Activated T-helper 1 cell treated with anti-CD3 and anti-CD28 coated beads, Interleukin-2, amount 50 U/mL, for 16 hours (primary cell): ENCODE results near the gene MT1HL1.
"Not testable (repeated sequence)": the region's sequence is repeated elsewhere in the genome, so short reads cannot be mapped to it uniquely, and the experiment has no call there.

Experiments used
- DNase-seq, 2 donors: peaks; one replicate each; pipeline ENCODE4 v3.0.0-alpha.2; 2020; ENCODE audit warnings: low read depth in 1 of 2, low spot score in 1 of 2

The MT1HL1 gene

DNA sequence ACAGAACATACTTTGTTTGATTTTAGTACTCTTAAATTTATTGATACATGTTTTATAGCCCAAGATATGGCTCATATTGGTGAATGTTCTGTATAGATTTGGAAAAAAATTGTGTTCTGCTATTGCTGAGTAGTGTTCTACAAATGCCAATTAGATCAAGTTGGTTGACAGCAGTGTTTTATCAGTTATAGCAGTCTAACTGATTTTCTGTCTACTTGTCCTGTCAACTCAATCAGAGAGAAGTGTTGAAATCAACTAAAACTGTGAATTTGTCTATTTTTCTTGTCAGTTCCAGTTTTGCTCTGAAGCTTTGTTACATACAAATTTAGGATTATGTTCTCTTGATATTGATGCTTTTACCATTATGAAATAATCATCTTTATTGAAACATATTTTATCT, 14.7 kb upstream of the MT1HL1 start:
- DNase-seq: no peak

DNA sequence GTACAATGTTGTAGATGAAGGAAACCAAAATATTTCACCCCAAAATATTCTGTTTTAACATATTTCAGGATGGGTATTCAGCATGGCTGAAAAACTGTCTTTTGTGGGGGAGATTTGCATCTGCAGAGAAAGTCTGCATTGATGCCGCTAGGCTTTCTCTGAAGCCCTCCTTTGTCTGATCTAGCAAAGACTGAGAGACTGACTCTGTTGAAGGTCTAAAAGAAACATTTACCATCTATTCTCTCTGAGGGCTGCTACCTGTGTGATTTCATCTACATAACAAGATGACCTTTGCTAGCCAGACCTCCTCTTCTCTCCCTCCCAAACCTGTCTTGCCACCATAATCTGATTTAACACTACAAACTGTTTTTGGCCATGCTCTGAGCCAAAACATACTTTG, 12.4 kb upstream of the MT1HL1 start:
- no peak for DNase-seq

DNA sequence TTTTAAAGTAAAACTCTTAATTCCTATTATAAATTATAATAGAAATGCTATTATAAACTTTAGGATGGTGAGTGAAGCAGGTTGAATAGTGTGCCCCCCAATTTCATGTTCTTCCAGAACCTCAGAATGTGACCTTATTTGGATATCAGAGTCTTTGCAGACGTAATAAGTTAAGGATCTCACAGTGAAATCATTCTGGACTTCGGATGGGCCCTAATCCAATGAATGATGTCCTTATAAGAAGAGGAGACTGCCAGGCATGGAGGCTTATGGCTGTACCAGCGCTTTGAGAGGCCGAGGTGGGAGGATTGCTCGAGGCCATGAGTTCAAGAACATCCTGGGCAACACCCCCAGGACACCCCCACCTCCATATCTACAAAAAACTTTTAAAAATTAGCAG, 9.4 kb upstream of the MT1HL1 start:
- no peak for DNase-seq

DNA sequence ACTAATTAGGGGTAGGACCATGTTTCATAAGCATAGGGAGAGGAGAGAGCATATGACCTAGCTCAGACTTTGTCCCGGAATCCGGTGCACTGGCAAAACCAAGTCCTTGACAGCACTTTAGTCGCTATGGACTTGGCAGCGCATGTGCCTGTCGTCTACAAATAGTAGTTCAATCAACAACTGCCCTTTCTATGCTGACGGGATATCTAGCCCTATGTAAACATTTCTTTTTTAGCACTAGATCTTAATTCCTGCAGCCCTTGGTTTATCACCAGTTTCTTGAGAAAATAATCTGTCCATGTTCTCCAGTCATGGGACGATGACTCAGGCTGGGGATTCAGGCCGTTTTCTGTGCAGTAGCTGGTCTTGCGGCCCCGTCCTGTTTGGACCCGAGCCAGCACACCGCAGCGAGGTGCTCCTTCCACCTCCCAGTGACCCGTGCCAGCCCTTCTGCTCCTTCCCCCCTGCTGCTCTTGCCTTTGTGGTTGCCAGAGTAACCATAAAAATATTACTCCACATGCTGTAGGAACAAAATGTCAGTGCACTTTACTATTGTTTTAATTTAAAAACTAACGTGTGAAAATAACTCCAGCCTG, 8.6 kb upstream of the MT1HL1 start:
- DNase-seq: no peak

DNA sequence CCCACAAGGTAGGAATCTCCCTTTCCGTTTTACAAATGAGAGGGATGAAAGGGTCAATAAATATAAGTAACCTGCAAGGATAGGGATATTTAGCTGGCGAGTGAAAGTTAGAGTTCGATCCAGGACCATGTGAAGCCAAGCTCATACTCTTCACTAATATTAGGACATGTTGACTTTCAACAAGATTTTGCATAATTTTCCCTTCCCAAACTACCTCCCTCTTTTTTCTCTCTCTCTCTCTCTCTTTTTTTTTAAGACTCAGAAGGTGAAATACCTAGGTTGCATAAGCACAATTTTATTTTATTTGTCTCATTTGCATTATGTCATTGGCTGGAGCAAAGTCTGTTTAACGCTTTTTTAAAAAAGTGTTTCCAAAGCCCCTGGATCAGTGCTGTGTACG, 8.1 kb upstream of the MT1HL1 start:
- no peak for DNase-seq

DNA sequence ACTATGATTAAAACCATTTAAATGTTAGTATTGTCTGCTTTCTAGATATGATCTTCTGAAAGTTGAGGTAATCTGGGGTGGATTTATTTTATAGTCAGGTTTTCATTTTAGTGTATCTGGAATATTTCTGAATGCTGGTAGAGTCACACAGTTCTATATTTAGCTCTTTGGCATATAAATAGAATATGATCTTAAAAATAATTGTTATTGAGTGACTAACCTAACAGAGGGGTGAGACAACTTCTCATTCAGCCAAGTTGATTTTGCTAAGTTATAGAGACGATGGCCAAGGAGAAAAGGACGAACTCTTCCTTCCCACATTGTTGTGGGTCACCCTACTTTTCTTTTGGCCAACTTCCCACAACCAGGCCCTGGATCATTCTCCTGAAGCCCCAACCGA, 7.2 kb upstream of the MT1HL1 start:
- DNase-seq: no peak

DNA sequence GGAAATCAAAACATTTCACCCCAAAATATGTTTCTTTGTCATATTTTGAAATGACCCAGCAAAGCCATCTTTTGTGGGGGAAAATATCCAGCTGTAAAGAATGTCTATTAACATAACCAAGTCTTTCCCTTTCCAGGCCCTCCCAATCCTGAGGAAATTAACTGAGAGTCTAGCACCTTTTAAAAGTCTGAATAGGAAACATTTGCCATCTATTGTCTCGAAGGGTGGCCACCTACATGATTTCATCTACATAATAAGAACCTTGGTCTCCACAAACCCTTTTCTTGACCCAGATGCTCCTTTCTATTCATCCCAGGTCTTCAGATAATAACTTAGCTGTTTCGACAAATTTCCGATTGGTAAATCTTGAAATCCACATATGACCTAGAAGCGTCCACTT, 5.4 kb upstream of the MT1HL1 start:
- DNase-seq: no peak

DNA sequence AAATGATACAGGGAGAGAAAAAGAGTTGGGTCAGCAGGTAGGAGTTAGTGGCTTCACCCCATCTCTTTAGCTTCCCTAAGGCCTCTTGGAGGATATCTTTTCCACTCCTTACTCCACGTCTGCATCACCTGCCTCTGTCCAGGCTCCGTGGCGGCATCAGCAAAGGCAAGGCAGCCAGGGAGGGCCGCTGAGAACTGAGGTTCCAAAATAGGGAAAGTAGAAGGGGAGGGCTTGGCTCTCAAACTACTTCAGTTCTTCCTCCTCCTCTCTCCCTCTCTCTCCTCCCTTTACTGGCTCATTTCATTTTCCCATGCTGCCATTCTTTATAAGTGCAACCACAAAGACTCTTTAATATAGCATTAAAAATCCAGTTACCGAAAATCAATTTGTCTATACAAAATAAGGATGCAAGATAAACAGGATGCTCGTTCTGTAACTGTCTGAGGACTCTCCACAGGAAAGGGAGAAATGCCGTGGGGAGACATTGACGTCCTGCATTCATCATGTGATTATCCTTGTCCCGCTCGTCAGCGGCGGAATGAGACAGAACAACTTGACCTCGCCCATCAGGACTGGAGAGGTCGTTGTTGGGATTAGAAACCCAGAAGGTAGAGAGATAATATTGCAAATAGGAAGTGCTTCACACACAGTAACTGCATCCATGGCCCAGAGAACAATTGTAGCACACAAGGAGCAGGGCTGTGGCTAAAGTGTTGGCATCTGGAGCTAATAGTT, 3.1 kb upstream of the MT1HL1 start:
- DNase-seq: no peak

DNA sequence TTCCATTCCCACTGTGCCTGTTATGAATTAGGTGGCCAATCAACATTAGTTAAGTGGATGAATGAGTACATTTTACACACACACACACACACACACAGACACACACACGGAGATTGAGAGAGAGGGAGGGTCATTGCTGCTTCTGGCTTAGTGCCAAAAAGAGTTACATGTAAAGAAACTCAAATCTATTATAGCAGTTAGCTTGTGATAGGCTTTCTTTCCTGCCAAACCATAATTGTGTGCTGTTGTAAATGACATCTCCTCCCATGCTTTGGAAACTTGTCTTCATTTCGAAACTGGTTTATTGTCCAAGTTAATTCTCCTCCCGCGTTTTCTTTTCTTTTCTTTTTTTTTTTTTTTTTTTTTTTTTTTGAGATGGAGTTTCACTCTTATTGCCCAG, 1.4 kb upstream of the MT1HL1 start:
- no peak for DNase-seq

DNA sequence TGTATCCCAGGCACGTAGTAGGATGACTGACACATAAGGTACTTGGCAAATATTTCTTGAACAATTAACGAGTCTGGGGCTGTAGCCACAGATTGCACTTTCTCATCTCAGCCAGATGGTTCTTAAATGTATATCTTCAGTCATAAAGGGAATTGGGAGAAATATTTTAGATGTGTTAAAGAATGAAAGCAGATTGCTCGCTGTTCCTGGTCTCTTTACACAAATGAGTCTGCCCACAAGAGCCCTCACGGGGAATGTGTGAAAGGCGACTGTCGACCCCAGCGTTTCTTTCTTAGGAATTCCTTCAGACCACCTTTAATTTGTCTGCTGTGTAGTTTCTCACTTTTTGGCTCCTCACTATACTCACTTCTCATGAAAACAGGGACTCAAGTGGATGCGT, 725 bp downstream of the MT1HL1 start:
- DNase-seq: no peak

DNA sequence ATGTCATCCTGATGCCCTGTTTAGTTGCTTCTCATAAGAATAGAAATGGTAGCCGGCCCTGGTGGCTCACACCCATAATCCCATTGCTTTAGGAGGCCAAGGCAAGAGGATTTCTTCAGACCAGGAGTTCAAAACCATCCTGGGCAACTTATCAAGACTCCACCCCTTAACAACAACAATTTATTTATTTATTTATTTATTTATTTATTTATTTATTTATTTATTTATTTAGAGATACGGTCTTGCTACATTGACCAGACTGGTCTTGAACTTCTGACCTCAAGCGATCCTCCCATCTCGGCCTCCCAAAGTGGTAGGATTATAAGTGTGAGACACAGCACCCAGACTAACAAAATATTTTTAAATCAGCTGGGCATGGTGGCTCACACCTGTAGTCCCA, 4.0 kb downstream of the MT1HL1 start:
- DNase-seq: no peak

DNA sequence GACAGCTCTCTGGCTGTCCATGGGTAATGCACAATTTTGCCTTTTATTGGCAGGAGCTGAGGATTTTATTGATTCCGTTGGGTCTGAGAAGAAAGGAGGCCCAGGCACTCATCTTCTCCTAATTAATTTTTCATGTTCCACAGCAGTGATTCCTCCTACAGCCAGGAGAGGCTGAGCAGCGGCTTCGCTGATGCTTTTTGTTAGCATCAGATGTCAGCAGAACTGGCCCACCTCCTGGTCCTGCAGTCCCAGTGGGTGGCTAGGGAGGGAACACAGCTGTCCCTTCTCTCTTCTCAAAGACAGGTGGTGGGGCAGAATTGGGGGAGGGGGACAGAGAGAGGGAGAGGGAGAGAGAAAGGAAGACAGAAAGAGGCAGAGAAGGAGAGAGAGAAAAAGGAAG, 5.7 kb downstream of the MT1HL1 start:
- no peak for DNase-seq

DNA sequence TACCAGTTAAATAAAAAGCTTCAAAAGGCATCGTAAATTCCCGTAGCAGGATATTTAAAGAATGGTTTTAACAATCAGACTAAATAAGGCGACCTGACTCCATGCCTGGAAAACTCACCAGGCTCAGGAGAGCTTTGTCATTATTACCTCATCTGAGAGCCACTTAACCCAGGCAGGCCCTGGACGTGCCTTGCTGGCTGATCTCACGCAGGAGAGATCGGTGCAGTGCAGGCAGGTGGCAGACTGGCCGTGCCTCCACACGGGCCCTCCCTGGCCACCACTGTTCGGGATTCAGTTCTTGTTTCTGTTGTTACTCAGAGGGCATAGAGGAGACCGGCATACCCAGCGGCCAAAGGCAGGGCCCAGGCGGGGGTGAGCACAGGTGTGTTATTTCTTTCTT, 6.4 kb downstream of the MT1HL1 start:
- DNase-seq: no peak

DNA sequence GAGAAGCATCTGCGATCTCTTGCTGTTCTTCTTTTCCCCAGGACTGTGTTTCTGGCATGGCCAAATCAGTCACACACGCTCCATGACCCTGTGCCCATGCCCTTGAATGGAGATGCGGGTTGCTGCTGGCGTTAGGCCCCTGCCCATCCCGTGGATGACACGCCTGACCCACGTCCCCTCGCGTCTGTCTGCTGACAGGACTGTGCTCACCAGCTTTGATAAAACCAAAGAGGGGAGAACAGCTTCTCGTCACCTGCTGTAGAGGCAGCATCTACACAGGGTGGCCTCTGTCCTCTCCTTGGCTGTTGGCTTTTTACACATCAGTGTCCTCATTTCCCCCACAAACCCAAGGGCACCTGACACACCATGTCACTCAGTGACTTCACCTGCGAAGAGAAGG, 6.9 kb downstream of the MT1HL1 start:
- DNase-seq: no peak

DNA sequence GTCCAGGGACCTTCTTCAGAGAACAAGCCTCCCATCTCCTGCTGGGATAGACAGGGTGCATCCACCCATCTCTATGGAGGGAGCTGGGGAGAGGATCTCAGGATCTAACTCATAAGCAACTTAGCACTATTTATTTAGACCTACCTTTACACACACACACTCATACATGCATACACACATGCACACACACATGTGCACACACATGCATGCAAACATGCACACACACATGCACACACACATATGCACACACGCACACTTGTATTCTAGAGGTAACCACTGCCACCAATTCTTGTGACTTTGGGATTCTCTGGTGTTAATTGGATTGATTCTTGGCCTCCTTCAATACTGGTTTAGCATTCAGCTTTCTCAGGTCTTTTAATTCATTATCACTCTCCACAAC, 9.8 kb downstream of the MT1HL1 start:
- no peak for DNase-seq

DNA sequence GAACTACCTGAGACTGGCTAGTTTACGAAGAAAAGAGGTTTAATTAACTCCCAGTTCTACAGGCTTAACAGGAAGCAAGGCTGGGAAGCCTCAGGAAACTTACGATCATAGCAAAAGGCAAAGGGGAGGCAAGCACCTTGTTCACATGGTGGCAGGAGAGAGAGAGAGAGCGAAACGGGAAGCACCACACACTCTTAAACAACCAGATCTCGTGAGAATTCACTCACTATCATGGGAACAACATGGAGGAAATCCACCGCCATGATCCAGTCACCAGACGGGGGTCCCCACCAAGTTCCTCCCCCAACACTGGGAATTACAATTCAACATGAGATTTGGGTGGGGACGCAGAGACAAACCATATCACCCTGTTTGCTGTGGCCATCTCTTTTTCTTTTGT, 11.8 kb downstream of the MT1HL1 start:
- DNase-seq: no peak

DNA sequence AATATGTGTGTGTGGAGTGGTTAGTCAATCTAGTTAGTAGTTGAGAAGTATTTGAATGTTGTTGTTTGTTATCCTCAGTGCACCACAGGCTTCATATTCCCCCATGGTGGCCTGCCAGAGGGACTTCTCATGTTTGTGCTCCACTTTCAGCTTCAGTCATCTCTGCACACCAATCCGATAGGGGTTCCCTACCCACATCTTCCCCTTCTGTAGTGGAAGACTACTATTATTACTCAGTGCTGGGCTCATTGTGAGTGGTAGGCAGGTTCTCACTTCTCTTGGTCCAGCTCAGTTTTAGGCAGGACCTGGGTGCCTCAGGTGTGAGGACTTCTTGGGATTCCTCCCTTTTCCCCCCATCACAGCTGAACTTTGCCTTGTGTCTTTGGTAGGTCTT, 14.2 kb downstream of the MT1HL1 start:
- no peak for DNase-seq

DNA sequence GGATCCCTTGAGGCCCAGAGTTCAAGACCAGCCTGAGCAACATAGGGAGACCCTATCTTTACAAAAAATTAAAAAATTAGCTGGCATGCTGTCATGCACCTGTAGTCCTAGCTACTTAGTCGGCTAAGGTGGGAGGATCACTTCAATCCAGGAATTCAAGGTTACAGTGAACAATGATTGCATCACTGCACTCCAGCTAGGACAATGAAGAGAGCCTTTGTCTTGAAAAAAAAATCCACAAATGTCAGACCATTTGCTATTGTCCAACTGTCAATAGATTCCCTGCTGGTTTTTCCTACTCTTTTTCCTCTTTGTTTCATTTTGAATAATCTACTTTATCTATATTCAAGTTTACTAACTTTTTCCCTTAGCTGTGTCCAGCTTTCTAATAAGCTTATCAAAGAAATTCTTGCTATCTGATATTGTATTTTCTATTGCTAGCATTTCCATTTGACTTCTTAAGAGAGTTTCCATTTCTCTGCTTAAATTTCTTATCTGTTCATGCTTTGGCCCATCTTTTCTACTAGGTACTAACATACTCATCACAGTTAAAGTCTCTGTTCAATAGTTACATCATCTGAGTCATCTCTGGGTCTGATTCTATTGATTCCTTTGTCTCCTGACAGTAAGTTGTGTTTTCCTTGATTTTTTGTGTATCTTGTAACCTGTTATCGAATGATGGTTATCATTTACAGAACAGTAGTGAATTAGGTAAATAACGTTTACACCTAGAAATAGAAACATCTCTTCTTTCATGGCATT, 14.8 kb downstream of the MT1HL1 start:
- DNase-seq: no peak

DNA sequence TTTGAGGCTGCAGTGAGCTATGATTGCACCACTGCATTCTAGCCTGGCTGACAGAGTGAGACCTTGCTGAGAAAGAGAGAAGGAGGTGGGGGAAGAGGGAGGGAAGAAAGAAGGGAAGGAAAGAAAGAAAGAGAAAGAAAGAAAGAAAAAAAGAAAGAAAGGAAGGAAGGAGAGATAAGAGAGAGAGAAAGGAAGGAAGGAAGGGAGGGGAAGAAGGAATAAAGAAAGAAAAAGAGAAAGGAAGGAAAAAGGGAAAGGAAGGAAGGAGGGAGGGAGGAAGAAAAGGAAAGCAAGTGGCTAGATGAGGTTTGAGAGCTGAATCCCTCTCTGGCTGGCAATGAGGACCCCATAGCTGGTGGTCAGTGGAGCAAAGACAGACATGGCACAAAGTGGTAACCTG, 20.4 kb downstream of the MT1HL1 start:
- DNase-seq: no peak

DNA sequence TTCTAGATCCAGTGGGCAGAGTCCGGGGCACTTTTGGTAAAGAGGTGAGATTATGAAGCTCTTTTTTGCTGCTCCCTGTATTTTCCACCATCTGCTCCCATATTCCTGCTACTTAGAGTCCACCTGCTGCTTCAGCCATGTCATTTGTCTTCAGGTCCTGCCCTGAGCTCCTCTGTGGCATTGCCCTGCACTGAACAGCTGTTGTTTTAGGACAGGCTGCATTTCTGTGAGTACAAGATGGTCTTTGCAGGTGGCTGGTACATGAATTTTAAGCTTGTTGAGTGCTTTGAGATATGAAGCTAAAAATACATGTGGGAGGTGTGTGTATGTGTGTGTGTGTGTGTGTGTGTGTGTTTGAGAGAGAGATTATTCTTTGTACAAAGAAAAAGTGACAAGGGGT, 21.9 kb downstream of the MT1HL1 start:
- DNase-seq: no peak

DNA sequence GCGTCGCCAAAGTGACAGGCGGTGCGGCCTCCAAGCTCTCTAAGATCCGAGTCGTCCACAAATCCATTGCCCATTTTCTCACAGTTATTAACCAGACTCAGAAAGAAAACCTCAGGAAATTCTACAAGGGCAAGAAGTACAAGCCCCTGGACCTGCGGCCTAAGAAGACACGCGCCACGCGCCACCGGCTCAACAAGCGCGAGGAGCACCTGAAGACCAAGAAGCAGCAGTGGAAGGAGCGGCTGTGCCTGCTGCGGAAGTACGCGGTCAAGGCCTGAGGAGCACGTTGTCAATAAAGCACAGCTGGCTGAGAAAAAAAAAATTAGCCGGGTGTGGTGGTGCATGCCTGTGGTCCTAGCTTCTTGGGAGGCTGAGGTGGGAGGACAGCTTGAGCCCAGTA, 22.8 kb downstream of the MT1HL1 start:
- DNase-seq: not testable (repeated sequence)

DNA sequence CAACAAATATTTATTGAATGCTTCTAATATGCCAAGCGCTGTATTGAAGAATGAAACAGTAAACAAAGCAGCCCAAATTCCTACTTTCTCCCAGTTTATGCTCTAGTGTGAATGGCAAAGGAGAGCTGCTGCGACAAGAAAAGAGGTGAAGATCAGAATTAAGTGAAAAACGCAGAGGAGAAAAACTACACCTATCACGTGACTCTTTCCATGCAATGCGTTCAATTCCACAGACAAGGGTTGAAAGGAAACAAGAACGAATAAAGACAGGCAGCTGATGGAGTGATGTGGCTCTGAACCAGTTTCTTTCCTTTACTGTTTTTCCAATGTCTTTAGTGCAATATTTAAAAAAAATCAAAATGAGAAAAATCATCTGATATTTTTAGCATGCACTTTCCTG, 23.6 kb downstream of the MT1HL1 start:
- no peak for DNase-seq
